DOHH2 (cell line): ENCODE measurements around the gene HDAC4.

Experiments
- EZH2phosphoT487 ChIP-seq: fragments of 200-600 bp; sonication (generic); IDR thresholded peaks from 2 replicates; pipeline ENCODE4 v1.6.1; 2017; ENCODE audit warnings: borderline replicate concordance, mild to moderate bottlenecking, antibody characterized with exemption, low read length, moderate library complexity, mixed read lengths
- TF ChIP-seq, protein P1 (sequence below): fragments of 200-600 bp; sonication (generic); IDR thresholded peaks from one replicate; pipeline ENCODE4 v1.5.1; 2014; ENCODE audit warnings: antibody characterized with exemption, mild to moderate bottlenecking, low read depth, low read length; ENCODE audit not compliant: poor library complexity, severe bottlenecking

DNA sequence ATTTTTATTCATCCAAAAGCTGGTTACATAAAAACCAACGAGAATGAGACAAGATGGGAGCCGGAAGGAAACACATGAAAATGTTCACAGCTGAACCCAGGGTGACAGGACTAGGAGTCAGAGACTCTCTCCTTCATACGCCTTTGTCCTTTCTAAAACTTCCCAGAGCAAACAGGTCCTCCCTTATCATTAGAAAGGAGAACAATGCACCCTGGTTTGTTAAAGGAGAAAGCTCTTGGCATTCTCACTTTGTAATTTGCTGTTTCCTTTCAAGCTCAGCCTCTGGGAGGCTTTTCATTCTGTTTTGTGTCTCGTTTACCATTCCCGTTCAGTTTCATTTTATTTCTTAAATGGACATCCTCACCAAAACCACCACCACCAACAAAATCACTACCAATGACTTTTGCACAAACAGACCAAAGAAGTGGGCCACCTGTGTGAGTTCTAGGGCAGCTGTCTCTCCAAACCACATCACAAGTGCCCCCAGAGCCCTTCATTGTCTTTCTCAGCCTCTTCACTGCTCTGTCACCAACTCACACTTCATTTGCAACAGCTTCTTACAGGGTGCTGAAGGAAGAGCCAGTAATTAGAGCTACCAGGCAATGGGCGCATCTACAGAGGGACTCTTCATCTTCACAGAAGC is 105.3 kb downstream of the HDAC4 start:
- TF ChIP-seq, protein P1, sequence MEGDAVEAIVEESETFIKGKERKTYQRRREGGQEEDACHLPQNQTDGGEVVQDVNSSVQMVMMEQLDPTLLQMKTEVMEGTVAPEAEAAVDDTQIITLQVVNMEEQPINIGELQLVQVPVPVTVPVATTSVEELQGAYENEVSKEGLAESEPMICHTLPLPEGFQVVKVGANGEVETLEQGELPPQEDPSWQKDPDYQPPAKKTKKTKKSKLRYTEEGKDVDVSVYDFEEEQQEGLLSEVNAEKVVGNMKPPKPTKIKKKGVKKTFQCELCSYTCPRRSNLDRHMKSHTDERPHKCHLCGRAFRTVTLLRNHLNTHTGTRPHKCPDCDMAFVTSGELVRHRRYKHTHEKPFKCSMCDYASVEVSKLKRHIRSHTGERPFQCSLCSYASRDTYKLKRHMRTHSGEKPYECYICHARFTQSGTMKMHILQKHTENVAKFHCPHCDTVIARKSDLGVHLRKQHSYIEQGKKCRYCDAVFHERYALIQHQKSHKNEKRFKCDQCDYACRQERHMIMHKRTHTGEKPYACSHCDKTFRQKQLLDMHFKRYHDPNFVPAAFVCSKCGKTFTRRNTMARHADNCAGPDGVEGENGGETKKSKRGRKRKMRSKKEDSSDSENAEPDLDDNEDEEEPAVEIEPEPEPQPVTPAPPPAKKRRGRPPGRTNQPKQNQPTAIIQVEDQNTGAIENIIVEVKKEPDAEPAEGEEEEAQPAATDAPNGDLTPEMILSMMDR = no peak
- TF ChIP-seq EZH2phosphoT487 = no peak
